Activated T-cell treated with anti-CD3 and anti-CD28 coated beads, Interleukin-2, amount 50 U/mL, for 4 hours (primary cell): Measurements from ENCODE around the gene ZBTB45. TPM values are rescaled to one million over a fixed set of nuclear protein-coding genes. Genes with fewer than 3 reads are reported as not detected.
A peak's percentile ranks its signal among the peaks of the same experiment; 100 is the strongest.

Source experiments
- ATAC-seq, 2 donors: fragments of 200-7000 bp; cut with Tn5 transposase; one replicate each; pipeline ENCODE4 v1.10.0; 2021
- DNase-seq: peaks from one replicate; pipeline ENCODE4 v3.0.0-alpha.2; 2020
- H3K27me3 Mint-ChIP-seq: one replicate; pipeline ENCODE4 v1.8.0; 2021; ENCODE audit warnings: low read depth, mixed read lengths
- H3K36me3 Mint-ChIP-seq: one replicate; pipeline ENCODE4 v1.8.0; 2022; ENCODE audit warnings: mixed read lengths; ENCODE audit not compliant: insufficient read depth
- H3K4me1 Mint-ChIP-seq: one replicate; pipeline ENCODE4 v1.8.0; 2021; ENCODE audit warnings: low read depth, mixed read lengths
- H3K4me3 Mint-ChIP-seq: one replicate; pipeline ENCODE4 v1.8.0; 2021; ENCODE audit warnings: mild to moderate bottlenecking, moderate library complexity, mixed read lengths
- H3K9me3 Mint-ChIP-seq: one replicate; pipeline ENCODE4 v1.8.0; 2021; ENCODE audit warnings: mixed read lengths
- total RNA-seq, 3 donors: library from RNA; stranded (reverse); gene quantifications; one replicate each; pipeline ENCODE4 v1.2.1, GENCODE V29; 2021

Gene ZBTB45
- total RNA-seq = 10 to 100 TPM; 15.4 to 16.7 (median 16.1) TPM

- Mint-ChIP-seq H3K27me3 (no peaks in the 10 kb centered on the region), H3K36me3 (peaks cover 10% of the 10 kb centered on the region), H3K9me3 (no peaks in the 10 kb centered on the region), H3K4me3 (peak within 1 kb of the TSS; percentile 97), H3K4me1 (peaks cover 37% of the 10 kb centered on the region)
- ATAC-seq (peak; percentile 87 to 88), DNase-seq (peak; percentile 84)
These were observed at the start of gene ZBTB45 for GRCh38 chr19:58519355-58520256. TSS of gene ZBTB45 (minus strand) at chr19:58519810. CDS start at chr19:58517673, 2,137 bp downstream.

- no peak overlapping the region for H3K4me3 Mint-ChIP-seq
- H3K9me3 Mint-ChIP-seq = no peaks in the 10 kb centered on the region
- peaks cover 12% of the 10 kb centered on the region for H3K36me3 Mint-ChIP-seq
- no peak for ATAC-seq
- peaks cover 23% of the 10 kb centered on the region for H3K4me1 Mint-ChIP-seq
- no peaks in the 10 kb centered on the region for H3K27me3 Mint-ChIP-seq
- DNase-seq = no peak
These were observed 49.0 kb upstream of the ZBTB45 start for GRCh38 chr19:58568453-58569130.

GRCh38 chr19:58566989-58567388 lies 47.4 kb upstream of the ZBTB45 start:
- H3K36me3 Mint-ChIP-seq = peaks cover 11% of the 10 kb centered on the region
- H3K27me3 Mint-ChIP-seq = no peaks in the 10 kb centered on the region
- no peak for DNase-seq
- peaks cover 24% of the 10 kb centered on the region for H3K4me1 Mint-ChIP-seq
- H3K4me3 Mint-ChIP-seq = no peak overlapping the region
- ATAC-seq = no peak
- H3K9me3 Mint-ChIP-seq = no peaks in the 10 kb centered on the region

GRCh38 chr19:58563823-58564222 lies 44.2 kb upstream of the ZBTB45 start:
- no peak for ATAC-seq
- Mint-ChIP-seq H3K9me3 (no peaks in the 10 kb centered on the region), H3K27me3 (no peaks in the 10 kb centered on the region), H3K4me3 (peak overlapping the region; percentile 16), H3K4me1 (peaks cover 38% of the 10 kb centered on the region), H3K36me3 (peaks cover 6% of the 10 kb centered on the region)
- no peak for DNase-seq

- DNase-seq (no peak), ATAC-seq (no peak)
- Mint-ChIP-seq H3K9me3 (no peaks in the 10 kb centered on the region), H3K36me3 (peaks cover 4% of the 10 kb centered on the region), H3K4me3 (peak overlapping the region; percentile 76), H3K27me3 (no peaks in the 10 kb centered on the region), H3K4me1 (peaks cover 39% of the 10 kb centered on the region)
These were observed 43.5 kb upstream of the ZBTB45 start for GRCh38 chr19:58563034-58563573.

- ATAC-seq (no peak), DNase-seq (no peak)
- Mint-ChIP-seq H3K36me3 (peaks cover under 1% of the 10 kb centered on the region), H3K9me3 (no peaks in the 10 kb centered on the region), H3K4me1 (peaks cover 44% of the 10 kb centered on the region), H3K4me3 (peak overlapping the region; percentile 76), H3K27me3 (no peaks in the 10 kb centered on the region)
These were observed 42.8 kb upstream of the ZBTB45 start for GRCh38 chr19:58562122-58563033.

GRCh38 chr19:58561373-58562121 lies 41.9 kb upstream of the ZBTB45 start:
- Mint-ChIP-seq H3K36me3 (peaks cover 2% of the 10 kb centered on the region), H3K27me3 (no peaks in the 10 kb centered on the region), H3K9me3 (no peaks in the 10 kb centered on the region), H3K4me3 (peak overlapping the region; percentile 76), H3K4me1 (peaks cover 52% of the 10 kb centered on the region)
- ATAC-seq (no peak), DNase-seq (no peak)

GRCh38 chr19:58560921-58561320 lies 41.3 kb upstream of the ZBTB45 start:
- peaks cover 7% of the 10 kb centered on the region for H3K36me3 Mint-ChIP-seq
- H3K4me3 Mint-ChIP-seq = peak overlapping the region; percentile 76
- H3K9me3 Mint-ChIP-seq = no peaks in the 10 kb centered on the region
- ATAC-seq (no peak), DNase-seq (no peak)
- H3K27me3 Mint-ChIP-seq = no peaks in the 10 kb centered on the region
- peaks cover 58% of the 10 kb centered on the region for H3K4me1 Mint-ChIP-seq

- no peak for DNase-seq
- peaks cover 9% of the 10 kb centered on the region for H3K36me3 Mint-ChIP-seq
- peaks cover 61% of the 10 kb centered on the region for H3K4me1 Mint-ChIP-seq
- H3K27me3 Mint-ChIP-seq = no peaks in the 10 kb centered on the region
- no peaks in the 10 kb centered on the region for H3K9me3 Mint-ChIP-seq
- peak overlapping the region; percentile 98 for H3K4me3 Mint-ChIP-seq
- ATAC-seq = no peak
These were observed 40.6 kb upstream of the ZBTB45 start for GRCh38 chr19:58560007-58560887.

- peak in 1 of 2 donors; percentile 6 for ATAC-seq
- peaks cover 66% of the 10 kb centered on the region for H3K4me1 Mint-ChIP-seq
- no peaks in the 10 kb centered on the region for H3K27me3 Mint-ChIP-seq
- H3K36me3 Mint-ChIP-seq = peaks cover 15% of the 10 kb centered on the region
- no peaks in the 10 kb centered on the region for H3K9me3 Mint-ChIP-seq
- DNase-seq = no peak
- peak overlapping the region; percentile 98 for H3K4me3 Mint-ChIP-seq
These were observed 39.8 kb upstream of the ZBTB45 start for GRCh38 chr19:58559275-58560006.

- Mint-ChIP-seq H3K4me1 (peaks cover 65% of the 10 kb centered on the region), H3K9me3 (no peaks in the 10 kb centered on the region), H3K36me3 (peaks cover 18% of the 10 kb centered on the region), H3K4me3 (peak overlapping the region; percentile 98), H3K27me3 (no peaks in the 10 kb centered on the region)
- DNase-seq = peak; percentile 99
- peak; percentile 70 to 71 for ATAC-seq
These were observed 39.1 kb upstream of the ZBTB45 start for GRCh38 chr19:58558623-58559274.
